Nephron progenitor cell (in vitro differentiated cells): Measurements from ENCODE around the gene DNAJB2.

ENCODE experiments used
- DNase-seq: peaks from one replicate; pipeline ENCODE4 v3.0.0; 2021
- H3K27ac Mint-ChIP-seq: 2 replicates; pipeline ENCODE4 v1.8.0; 2021; ENCODE audit warnings: mild to moderate bottlenecking, moderate library complexity, mixed read lengths
- H3K27me3 Mint-ChIP-seq: 2 replicates; pipeline ENCODE4 v1.8.0; 2021; ENCODE audit warnings: mild to moderate bottlenecking, low read depth, mixed read lengths; ENCODE audit not compliant: poor library complexity
- H3K36me3 Mint-ChIP-seq: 2 replicates; pipeline ENCODE4 v1.8.0; 2021; ENCODE audit warnings: low read depth, mixed read lengths
- H3K4me1 Mint-ChIP-seq: 2 replicates; pipeline ENCODE4 v1.8.0; 2021; ENCODE audit warnings: mixed read lengths
- H3K4me3 Mint-ChIP-seq: 2 replicates; pipeline ENCODE4 v1.8.0; 2021; ENCODE audit warnings: mild to moderate bottlenecking, moderate library complexity, mixed read lengths
- H3K9me3 Mint-ChIP-seq: 2 replicates; pipeline ENCODE4 v1.8.0; 2021; ENCODE audit warnings: mild to moderate bottlenecking, moderate library complexity, mixed read lengths
- TF ChIP-seq, protein P1 (sequence below): fragments of 200-600 bp; sonication (generic); IDR thresholded peaks from 2 replicates; pipeline ENCODE4 v1.5.0; 2021; ENCODE audit warnings: antibody characterized with exemption

DNAJB2 gene

DNA sequence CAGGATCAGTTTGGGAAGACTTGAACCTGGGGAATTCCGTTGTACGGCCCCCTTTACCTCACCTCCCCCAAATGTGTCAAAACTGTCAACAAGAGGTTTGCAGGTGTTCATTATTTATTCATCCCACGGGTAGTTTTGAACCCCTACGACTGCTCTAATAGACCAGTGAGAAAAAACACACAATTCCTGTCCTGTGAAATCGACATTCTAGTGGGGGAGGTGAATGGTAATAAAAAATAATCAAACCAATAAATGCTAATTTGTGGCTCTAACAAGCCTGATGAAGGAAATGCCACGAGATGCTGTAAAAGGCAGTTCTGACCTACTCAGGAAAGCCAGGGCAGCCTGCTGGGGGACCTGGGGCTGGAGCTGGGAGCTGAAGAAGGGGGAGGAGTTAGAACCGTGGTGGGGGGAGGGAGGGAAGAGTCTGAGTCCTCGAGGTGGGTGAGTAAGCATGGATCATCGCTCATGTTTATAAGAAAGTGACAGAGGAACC is 463 bp upstream of the DNAJB2 start:
- peak overlapping the region; percentile 91 for H3K4me3 Mint-ChIP-seq
- peak overlapping the region; percentile 86 for H3K27ac Mint-ChIP-seq
- H3K4me1 Mint-ChIP-seq: peaks cover 62% of the 10 kb centered on the region
- H3K27me3 Mint-ChIP-seq: peaks cover 5% of the 10 kb centered on the region
- no peak for DNase-seq
- H3K9me3 Mint-ChIP-seq: no peaks in the 10 kb centered on the region
- TF ChIP-seq, protein P1, sequence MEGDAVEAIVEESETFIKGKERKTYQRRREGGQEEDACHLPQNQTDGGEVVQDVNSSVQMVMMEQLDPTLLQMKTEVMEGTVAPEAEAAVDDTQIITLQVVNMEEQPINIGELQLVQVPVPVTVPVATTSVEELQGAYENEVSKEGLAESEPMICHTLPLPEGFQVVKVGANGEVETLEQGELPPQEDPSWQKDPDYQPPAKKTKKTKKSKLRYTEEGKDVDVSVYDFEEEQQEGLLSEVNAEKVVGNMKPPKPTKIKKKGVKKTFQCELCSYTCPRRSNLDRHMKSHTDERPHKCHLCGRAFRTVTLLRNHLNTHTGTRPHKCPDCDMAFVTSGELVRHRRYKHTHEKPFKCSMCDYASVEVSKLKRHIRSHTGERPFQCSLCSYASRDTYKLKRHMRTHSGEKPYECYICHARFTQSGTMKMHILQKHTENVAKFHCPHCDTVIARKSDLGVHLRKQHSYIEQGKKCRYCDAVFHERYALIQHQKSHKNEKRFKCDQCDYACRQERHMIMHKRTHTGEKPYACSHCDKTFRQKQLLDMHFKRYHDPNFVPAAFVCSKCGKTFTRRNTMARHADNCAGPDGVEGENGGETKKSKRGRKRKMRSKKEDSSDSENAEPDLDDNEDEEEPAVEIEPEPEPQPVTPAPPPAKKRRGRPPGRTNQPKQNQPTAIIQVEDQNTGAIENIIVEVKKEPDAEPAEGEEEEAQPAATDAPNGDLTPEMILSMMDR: no peak
- peaks cover 10% of the 10 kb centered on the region for H3K36me3 Mint-ChIP-seq

DNA sequence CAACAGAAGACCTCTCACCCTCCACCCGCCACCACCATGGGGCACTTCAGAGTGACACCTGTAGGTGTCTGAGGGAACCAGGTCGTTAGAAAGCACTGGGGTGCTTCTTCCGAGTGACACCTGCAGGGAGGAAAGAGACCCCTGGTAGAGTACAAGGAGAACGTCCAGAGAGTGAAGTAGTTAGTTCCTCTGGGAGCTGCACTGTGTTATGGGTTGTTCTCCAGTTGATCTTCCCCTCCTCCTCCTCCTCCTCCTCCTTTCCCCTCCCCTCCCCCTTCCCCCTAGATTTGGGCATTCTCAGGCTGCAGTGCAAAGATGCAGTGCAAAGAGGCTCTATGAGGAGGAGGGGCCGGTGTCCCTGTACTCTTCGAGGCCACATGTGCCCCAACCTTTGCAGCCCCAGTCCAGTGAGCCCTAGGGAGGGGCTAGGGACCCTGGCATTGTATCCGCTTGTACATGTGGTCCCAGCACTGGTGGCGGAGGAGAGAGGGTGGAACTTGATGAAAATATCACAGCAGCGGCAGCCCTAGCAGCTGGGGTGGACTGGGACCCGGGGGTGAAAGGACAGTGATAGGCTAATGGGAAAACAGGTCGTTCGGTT is 850 bp downstream of the DNAJB2 start:
- Mint-ChIP-seq H3K4me1 (peaks cover 54% of the 10 kb centered on the region), H3K36me3 (peaks cover 10% of the 10 kb centered on the region), H3K27ac (peak overlapping the region; percentile 95), H3K27me3 (peaks cover 5% of the 10 kb centered on the region), H3K9me3 (no peaks in the 10 kb centered on the region), H3K4me3 (peak overlapping the region; percentile 91)
- TF ChIP-seq, protein P1: no peak
- no peak for DNase-seq

DNA sequence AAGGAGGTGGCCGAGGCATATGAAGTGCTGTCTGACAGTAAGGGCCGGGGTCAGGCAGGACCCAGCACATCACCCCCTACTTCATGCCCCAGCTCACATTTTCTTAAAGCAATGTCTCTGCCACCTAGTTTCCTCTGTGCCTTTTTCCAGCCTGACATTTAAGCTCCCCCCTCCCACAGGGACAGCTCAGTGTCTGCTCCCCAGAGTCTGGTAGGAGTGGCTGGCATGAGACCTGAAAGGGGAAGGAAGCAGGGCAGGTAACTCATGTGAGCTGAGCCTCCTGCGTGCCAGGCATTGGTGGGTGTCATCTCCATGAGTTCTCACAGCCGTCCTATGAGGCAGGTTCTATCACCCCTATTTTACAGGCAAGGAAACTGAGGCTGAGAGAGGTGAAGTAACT is 1.5 kb downstream of the DNAJB2 start:
- H3K4me3 Mint-ChIP-seq: peak overlapping the region; percentile 91
- H3K9me3 Mint-ChIP-seq: no peaks in the 10 kb centered on the region
- no peak overlapping the region for H3K27ac Mint-ChIP-seq
- no peak for DNase-seq
- H3K4me1 Mint-ChIP-seq: peaks cover 58% of the 10 kb centered on the region
- peaks cover 5% of the 10 kb centered on the region for H3K27me3 Mint-ChIP-seq
- H3K36me3 Mint-ChIP-seq: peaks cover 10% of the 10 kb centered on the region
- TF ChIP-seq, protein P1: no peak

DNA sequence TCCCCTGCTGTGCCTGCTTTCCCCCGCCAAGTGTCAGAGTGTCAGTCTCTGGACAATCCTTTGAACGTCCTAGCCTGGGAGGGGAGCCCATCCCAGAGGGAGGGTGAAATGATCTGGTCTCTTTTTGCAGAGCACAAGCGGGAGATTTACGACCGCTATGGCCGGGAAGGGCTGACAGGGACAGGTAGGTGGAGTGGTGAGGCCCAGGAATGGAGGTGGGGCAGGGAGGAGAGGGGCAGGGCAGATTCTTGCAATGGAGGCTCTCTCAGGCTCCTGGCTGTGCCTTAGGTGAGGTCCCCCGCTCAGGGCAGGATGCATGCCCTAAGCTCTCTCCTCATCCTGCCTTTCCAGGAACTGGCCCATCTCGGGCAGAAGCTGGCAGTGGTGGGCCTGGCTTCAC is 2.4 kb downstream of the DNAJB2 start:
- peaks cover 10% of the 10 kb centered on the region for H3K36me3 Mint-ChIP-seq
- no peak overlapping the region for H3K4me3 Mint-ChIP-seq
- TF ChIP-seq, protein P1: no peak
- peaks cover 66% of the 10 kb centered on the region for H3K4me1 Mint-ChIP-seq
- H3K27ac Mint-ChIP-seq: peak overlapping the region; percentile 19
- H3K27me3 Mint-ChIP-seq: peaks cover 5% of the 10 kb centered on the region
- no peaks in the 10 kb centered on the region for H3K9me3 Mint-ChIP-seq
- peak; percentile 36 for DNase-seq

DNA sequence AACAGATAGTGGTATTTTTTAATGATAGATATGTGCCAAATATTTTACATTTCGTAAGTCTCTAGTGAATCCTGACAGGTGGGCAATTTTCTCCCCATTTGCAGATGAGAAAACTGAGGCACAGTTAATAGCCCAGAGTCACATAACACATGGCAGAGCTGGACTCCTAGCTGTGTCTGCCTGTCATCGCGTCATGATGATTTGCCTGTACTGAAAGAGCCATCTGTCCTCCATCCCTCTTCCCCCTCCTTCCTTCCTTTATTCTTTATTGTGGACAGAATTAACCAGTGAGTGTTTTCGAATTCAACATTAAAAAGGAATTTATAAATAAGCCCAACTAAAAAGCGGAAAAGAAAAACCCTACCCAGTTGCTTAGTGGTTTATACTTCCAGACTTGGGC is 3.2 kb downstream of the DNAJB2 start:
- TF ChIP-seq, protein P1: no peak
- no peaks in the 10 kb centered on the region for H3K9me3 Mint-ChIP-seq
- no peak overlapping the region for H3K27ac Mint-ChIP-seq
- peaks cover 66% of the 10 kb centered on the region for H3K4me1 Mint-ChIP-seq
- no peak overlapping the region for H3K4me3 Mint-ChIP-seq
- no peak for DNase-seq
- peaks cover 10% of the 10 kb centered on the region for H3K36me3 Mint-ChIP-seq
- peaks cover 5% of the 10 kb centered on the region for H3K27me3 Mint-ChIP-seq

DNA sequence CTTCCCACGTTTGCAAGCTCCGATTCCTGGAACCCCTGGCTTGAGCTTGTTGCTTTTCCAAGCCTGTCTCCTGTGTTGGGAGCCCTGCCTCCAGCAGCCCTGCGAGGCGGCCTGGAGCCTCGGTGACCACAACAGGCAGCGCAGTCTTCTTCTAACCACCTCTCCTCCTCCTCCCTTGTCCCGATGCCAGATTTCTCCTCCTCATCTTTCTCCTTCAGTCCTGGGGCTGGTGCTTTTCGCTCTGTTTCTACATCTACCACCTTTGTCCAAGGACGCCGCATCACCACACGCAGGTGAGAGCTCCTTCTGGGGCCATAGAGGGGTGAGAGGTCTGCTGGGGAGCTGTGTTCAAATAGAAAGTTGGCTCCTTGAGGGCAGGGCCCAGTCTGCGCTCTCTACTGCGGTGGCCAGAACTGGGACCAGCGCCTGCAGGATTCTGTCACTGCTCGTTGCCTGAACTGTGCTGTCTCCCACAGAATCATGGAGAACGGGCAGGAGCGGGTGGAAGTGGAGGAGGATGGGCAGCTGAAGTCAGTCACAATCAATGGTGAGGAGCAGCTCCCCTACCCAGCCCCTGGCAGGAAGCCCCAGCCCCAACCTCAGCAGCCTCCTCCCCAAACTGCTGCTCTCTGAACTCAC is 3.9 kb downstream of the DNAJB2 start:
- no peak for DNase-seq
- H3K27ac Mint-ChIP-seq: no peak overlapping the region
- H3K9me3 Mint-ChIP-seq: no peaks in the 10 kb centered on the region
- peaks cover 59% of the 10 kb centered on the region for H3K4me1 Mint-ChIP-seq
- peaks cover 10% of the 10 kb centered on the region for H3K36me3 Mint-ChIP-seq
- peaks cover 5% of the 10 kb centered on the region for H3K27me3 Mint-ChIP-seq
- TF ChIP-seq, protein P1: no peak
- no peak overlapping the region for H3K4me3 Mint-ChIP-seq
